GM12878 (cell line): ENCODE measurements around the gene HSD17B10. TPM values are rescaled to one million over a fixed set of nuclear protein-coding genes. Genes with fewer than 3 reads are reported as not detected.

ENCODE experiments used
- BACH1 ChIP-seq: fragments of 450-650 bp; IDR thresholded peaks from 2 replicates; pipeline ENCODE4 v1.6.1; 2017; ENCODE audit warnings: mild to moderate bottlenecking, borderline replicate concordance
- CHD2 ChIP-seq: IDR thresholded peaks from 2 replicates; pipeline ENCODE4 v1.6.1; 2011; ENCODE audit warnings: low read depth, low read length, improper control_type of control experiment, borderline replicate concordance
- ESRRA ChIP-seq: IDR thresholded peaks from 2 replicates; pipeline ENCODE4 v1.6.1; 2012; ENCODE audit warnings: mild to moderate bottlenecking, low read length, improper control_type of control experiment
- FOXM1 ChIP-seq: IDR thresholded peaks from 2 replicates; pipeline ENCODE4 v1.6.1; 2012; ENCODE audit warnings: low read depth, mild to moderate bottlenecking, inconsistent platforms, low read length, moderate library complexity
- HCFC1 ChIP-seq: fragments of 150-350 bp; IDR thresholded peaks from 2 replicates; pipeline ENCODE4 v1.6.1; 2014; ENCODE audit warnings: low read length
- HDGF ChIP-seq: fragments of 450-650 bp; IDR thresholded peaks from 2 replicates; pipeline ENCODE4 v1.6.1; 2016; ENCODE audit warnings: antibody characterized with exemption
- IRF4 ChIP-seq: IDR thresholded peaks from 2 replicates; pipeline ENCODE4 v1.6.1; 2011; ENCODE audit warnings: low read depth, low read length
- MEF2A ChIP-seq: IDR thresholded peaks from 2 replicates; pipeline ENCODE4 v1.6.1; 2011; ENCODE audit warnings: low read depth, mild to moderate bottlenecking, low read length, moderate library complexity; ENCODE audit not compliant: insufficient read depth
- MTA2 ChIP-seq: fragments of 450-650 bp; IDR thresholded peaks from 2 replicates; pipeline ENCODE4 v1.6.1; 2016; ENCODE audit warnings: low read depth, mild to moderate bottlenecking, moderate library complexity
- PAX5 ChIP-seq: IDR thresholded peaks from 2 replicates; pipeline ENCODE4 v1.6.1; 2011; ENCODE audit warnings: low read depth, low read length, borderline replicate concordance
- POLR2A ChIP-seq: IDR thresholded peaks from 2 replicates; pipeline ENCODE4 v1.6.1; 2011; ENCODE audit warnings: low read depth, mild to moderate bottlenecking, low read length
- POU2F2 ChIP-seq: IDR thresholded peaks from 3 replicates; pipeline ENCODE4 v1.6.1; 2011; ENCODE audit warnings: low read depth, mild to moderate bottlenecking, low read length, borderline replicate concordance
- SIN3A ChIP-seq: IDR thresholded peaks from 2 replicates; pipeline ENCODE4 v1.6.1; 2012; ENCODE audit warnings: low read depth, low read length, improper control_type of control experiment
- SMAD1 ChIP-seq: fragments of 450-650 bp; IDR thresholded peaks from 2 replicates; pipeline ENCODE4 v1.6.1; 2018; ENCODE audit warnings: mild to moderate bottlenecking, low read depth; ENCODE audit not compliant: partially characterized antibody
- STAT3 ChIP-seq: IDR thresholded peaks from 2 replicates; pipeline ENCODE4 v1.6.1; 2011; ENCODE audit warnings: low read depth, low read length, improper control_type of control experiment
- TAF1 ChIP-seq: IDR thresholded peaks from 2 replicates; pipeline ENCODE4 v1.6.1; 2011; ENCODE audit warnings: mild to moderate bottlenecking, low read depth, low read length, borderline replicate concordance
- YY1 ChIP-seq: IDR thresholded peaks from 2 replicates; pipeline ENCODE4 v1.6.1; 2011; ENCODE audit warnings: low read depth, mild to moderate bottlenecking, low read length
- ZNF274 ChIP-seq: IDR thresholded peaks from one replicate; pipeline ENCODE4 v1.8.0; 2011; ENCODE audit not compliant: insufficient read length, insufficient read depth
- polyA plus RNA-seq, 11 experiments: library from polyadenylated mRNA; depleted of rRNA in 4 of 11; unstranded in 6 of 11; stranded (reverse) in 5 of 11; fragments of >200 nt; fragmentation: Nextera tagmentation in 4 of 11; fragmentation: Illumina TruSeq in 1 of 11; extraction: Ambion mirVana in 4 of 11; extraction: Trizol in 1 of 11; gene quantifications; 1 replicate in 1 of 11; 2 replicates in 10 of 11; pipeline versions ENCODE4 v1.2.1 to v1.2.3, GENCODE V29; 2011 to 2016; ENCODE audit warnings: inconsistent platforms in 2 of 11, missing spikeins in 2 of 11, low read depth in 1 of 11
- total RNA-seq, 4 experiments: library from RNA; depleted of rRNA in 3 of 4; stranded (reverse); fragments of >200 nt in 3 of 4; fragmentation: Illumina TruSeq in 1 of 4; extraction: Trizol in 1 of 4; gene quantifications; 2 replicates each; pipeline versions ENCODE4 v1.2.1 to v1.2.3, GENCODE V29; 2013 to 2021
- TF ChIP-seq, protein P1 (sequence below): IDR thresholded peaks from 2 replicates; pipeline ENCODE4 v1.6.1; 2012; ENCODE audit warnings: low read depth, low read length, improper control_type of control experiment
- TF ChIP-seq, protein P2 (sequence below): fragments of 450-650 bp; IDR thresholded peaks from 2 replicates; pipeline ENCODE4 v1.6.1; 2017; ENCODE audit warnings: mild to moderate bottlenecking, moderate library complexity
- TF ChIP-seq, protein P3 (sequence below): fragments of 450-650 bp; conservative IDR thresholded peaks from 2 replicates; pipeline ENCODE4 v1.6.1; 2017; ENCODE audit warnings: mild to moderate bottlenecking, moderate library complexity
- TF ChIP-seq, protein P4 (sequence below): fragments of 150-350 bp; IDR thresholded peaks from 2 replicates; pipeline ENCODE4 v1.6.1; 2014; ENCODE audit warnings: mild to moderate bottlenecking, low read depth, low read length
- TF ChIP-seq, protein P5 (sequence below): IDR thresholded peaks from 2 replicates; pipeline ENCODE4 v1.6.1; 2012; ENCODE audit warnings: low read depth, low read length, improper control_type of control experiment

Gene HSD17B10
- total and polyA plus RNA-seq, 10 of the 15 experiments (the other 5 are each of a cell fraction or from before 2014, with no cell fraction given) = 43.7 to 313 (median 187) TPM

DNA sequence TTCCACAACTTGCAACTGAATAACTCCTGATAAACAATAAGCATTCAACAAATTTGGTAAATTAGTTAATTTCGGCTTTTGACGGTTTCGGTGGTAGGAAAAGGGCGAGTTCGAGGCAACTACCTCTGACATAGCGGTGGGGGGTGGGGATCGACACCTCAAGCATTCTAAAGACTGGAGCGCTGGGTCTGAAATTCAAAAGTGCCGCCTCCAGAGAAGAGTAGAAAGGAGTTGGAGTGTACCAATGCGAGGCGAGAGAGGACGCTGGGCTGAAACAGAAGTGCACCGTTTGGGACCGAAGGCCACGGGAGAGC, 12.4 kb downstream of the HSD17B10 start (continued):
- TF ChIP-seq, protein P1, sequence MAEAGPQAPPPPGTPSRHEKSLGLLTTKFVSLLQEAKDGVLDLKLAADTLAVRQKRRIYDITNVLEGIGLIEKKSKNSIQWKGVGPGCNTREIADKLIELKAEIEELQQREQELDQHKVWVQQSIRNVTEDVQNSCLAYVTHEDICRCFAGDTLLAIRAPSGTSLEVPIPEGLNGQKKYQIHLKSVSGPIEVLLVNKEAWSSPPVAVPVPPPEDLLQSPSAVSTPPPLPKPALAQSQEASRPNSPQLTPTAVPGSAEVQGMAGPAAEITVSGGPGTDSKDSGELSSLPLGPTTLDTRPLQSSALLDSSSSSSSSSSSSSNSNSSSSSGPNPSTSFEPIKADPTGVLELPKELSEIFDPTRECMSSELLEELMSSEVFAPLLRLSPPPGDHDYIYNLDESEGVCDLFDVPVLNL = peak; percentile 96
- TF ChIP-seq MEF2A (no peak), CHD2 (no peak), TAF1 (no peak), SIN3A (peak; percentile 99), POU2F2 (no peak), MTA2 (no peak), POLR2A (no peak), PAX5 (no peak), IRF4 (no peak), STAT3 (no peak), ZNF274 (no peak), SMAD1 (no peak), FOXM1 (no peak; the same call in 1 of the 2 replicates), YY1 (no peak), BACH1 (no peak), HCFC1 (no peak), HDGF (no peak), ESRRA (no peak)
- TF ChIP-seq, protein P2, sequence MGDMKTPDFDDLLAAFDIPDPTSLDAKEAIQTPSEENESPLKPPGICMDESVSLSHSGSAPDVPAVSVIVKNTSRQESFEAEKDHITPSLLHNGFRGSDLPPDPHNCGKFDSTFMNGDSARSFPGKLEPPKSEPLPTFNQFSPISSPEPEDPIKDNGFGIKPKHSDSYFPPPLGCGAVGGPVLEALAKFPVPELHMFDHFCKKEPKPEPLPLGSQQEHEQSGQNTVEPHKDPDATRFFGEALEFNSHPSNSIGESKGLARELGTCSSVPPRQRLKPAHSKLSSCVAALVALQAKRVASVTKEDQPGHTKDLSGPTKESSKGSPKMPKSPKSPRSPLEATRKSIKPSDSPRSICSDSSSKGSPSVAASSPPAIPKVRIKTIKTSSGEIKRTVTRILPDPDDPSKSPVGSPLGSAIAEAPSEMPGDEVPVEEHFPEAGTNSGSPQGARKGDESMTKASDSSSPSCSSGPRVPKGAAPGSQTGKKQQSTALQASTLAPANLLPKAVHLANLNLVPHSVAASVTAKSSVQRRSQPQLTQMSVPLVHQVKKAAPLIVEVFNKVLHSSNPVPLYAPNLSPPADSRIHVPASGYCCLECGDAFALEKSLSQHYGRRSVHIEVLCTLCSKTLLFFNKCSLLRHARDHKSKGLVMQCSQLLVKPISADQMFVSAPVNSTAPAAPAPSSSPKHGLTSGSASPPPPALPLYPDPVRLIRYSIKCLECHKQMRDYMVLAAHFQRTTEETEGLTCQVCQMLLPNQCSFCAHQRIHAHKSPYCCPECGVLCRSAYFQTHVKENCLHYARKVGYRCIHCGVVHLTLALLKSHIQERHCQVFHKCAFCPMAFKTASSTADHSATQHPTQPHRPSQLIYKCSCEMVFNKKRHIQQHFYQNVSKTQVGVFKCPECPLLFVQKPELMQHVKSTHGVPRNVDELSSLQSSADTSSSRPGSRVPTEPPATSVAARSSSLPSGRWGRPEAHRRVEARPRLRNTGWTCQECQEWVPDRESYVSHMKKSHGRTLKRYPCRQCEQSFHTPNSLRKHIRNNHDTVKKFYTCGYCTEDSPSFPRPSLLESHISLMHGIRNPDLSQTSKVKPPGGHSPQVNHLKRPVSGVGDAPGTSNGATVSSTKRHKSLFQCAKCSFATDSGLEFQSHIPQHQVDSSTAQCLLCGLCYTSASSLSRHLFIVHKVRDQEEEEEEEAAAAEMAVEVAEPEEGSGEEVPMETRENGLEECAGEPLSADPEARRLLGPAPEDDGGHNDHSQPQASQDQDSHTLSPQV = no peak
- TF ChIP-seq, protein P3, sequence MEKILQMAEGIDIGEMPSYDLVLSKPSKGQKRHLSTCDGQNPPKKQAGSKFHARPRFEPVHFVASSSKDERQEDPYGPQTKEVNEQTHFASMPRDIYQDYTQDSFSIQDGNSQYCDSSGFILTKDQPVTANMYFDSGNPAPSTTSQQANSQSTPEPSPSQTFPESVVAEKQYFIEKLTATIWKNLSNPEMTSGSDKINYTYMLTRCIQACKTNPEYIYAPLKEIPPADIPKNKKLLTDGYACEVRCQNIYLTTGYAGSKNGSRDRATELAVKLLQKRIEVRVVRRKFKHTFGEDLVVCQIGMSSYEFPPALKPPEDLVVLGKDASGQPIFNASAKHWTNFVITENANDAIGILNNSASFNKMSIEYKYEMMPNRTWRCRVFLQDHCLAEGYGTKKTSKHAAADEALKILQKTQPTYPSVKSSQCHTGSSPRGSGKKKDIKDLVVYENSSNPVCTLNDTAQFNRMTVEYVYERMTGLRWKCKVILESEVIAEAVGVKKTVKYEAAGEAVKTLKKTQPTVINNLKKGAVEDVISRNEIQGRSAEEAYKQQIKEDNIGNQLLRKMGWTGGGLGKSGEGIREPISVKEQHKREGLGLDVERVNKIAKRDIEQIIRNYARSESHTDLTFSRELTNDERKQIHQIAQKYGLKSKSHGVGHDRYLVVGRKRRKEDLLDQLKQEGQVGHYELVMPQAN = peak; percentile 97
- TF ChIP-seq, protein P4, sequence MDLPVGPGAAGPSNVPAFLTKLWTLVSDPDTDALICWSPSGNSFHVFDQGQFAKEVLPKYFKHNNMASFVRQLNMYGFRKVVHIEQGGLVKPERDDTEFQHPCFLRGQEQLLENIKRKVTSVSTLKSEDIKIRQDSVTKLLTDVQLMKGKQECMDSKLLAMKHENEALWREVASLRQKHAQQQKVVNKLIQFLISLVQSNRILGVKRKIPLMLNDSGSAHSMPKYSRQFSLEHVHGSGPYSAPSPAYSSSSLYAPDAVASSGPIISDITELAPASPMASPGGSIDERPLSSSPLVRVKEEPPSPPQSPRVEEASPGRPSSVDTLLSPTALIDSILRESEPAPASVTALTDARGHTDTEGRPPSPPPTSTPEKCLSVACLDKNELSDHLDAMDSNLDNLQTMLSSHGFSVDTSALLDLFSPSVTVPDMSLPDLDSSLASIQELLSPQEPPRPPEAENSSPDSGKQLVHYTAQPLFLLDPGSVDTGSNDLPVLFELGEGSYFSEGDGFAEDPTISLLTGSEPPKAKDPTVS = no peak
- TF ChIP-seq, protein P5, sequence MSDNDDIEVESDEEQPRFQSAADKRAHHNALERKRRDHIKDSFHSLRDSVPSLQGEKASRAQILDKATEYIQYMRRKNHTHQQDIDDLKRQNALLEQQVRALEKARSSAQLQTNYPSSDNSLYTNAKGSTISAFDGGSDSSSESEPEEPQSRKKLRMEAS = 0 out of 2 replicates have a peak, but pooled peaks have one; percentile 2
